Lung microvascular endothelial cell (primary cell): Measurements from ENCODE around the gene QRFP. TPM values are rescaled to one million over a fixed set of nuclear protein-coding genes. Genes with fewer than 3 reads are reported as not detected.

Source experiments
- DNase-seq, 2 donors: peaks; one replicate each; pipeline versions ENCODE4 v3.0.0 to v3.0.0-alpha.2; 2010; ENCODE audit warnings: low read depth in 2 of 2
- total RNA-seq: library from RNA; depleted of rRNA; stranded (reverse); fragments of >200 nt; gene quantifications from 2 replicates; pipeline ENCODE4 v1.2.1, GENCODE V29; 2014

The QRFP gene
- total RNA-seq, 1 donor from 2014 or later, result not detected

GRCh38 chr9:130933114-130934046 lies 36.8 kb upstream of the QRFP start:
- DNase-seq, result peak in 1 of 2 donors; percentile 19

DNA sequence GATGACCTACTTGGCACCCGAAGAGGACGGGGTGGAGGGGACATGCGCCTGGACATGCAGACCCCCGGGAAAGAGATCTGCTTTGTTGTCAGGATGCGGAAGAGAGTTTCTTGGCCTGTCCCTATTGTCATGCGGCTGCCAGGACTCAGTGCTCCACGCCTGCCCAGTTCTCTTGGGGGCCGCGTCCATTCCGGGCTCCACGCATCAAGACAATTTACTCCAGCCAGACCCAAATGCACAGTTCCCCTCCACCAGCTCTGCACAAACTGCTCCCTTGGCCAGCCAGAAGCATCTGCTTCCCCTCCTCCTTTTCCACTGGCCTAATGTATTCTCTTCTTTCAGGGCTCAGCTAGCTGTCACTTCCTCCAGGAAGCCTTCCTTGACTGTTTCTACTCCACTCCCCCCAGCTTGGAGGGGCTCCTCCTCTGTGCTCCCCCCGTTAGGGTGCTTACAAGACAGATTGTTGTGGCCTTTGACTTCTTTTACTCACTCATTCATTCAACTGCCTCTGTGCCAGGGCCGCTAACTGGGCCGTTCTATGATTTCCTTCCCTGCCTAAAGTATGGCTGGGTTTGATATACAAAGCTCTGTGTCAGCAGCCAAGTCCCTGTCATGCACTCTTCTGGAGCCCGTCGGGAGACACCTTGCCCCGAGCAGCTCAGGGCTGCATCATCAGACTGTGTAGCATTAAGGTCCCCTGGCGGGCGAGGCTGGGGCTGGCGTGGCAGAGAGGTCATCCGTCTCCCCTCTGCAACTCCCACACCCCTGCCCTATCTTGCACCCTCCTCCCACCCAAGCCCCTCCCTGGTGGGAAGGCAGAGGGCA lies 35.9 kb upstream of the QRFP start:
- no peak for DNase-seq

- no peak for DNase-seq
Observed at GRCh38 chr9:130931508-130932254, 35.1 kb upstream of the QRFP start.

DNA sequence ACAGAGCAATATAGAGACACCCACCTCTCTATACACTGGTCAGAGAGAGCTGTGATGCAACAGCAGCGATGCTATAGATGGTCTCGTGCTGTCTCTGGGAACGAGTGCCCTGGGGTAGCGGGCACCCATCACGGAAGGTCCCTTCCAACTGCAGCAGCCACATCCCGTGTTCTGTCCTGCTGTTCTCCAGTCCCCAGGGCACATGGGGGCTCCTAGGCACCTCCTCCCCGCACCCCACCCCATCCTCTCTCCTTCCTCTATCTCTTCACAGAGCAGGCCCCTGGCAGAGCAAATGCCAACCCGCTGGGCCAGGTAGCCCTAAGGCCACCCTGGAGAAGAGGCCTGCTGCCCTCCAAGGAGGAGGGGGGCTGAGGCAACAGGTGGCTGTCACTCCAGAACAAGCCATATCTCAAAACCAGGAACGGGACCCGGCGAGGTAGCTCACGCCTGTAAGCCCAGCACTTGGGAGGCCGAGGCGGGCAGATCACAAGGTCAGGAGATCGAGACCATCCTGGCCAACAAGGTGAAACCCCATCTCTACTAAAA lies 34.3 kb upstream of the QRFP start:
- DNase-seq, result no peak

DNA sequence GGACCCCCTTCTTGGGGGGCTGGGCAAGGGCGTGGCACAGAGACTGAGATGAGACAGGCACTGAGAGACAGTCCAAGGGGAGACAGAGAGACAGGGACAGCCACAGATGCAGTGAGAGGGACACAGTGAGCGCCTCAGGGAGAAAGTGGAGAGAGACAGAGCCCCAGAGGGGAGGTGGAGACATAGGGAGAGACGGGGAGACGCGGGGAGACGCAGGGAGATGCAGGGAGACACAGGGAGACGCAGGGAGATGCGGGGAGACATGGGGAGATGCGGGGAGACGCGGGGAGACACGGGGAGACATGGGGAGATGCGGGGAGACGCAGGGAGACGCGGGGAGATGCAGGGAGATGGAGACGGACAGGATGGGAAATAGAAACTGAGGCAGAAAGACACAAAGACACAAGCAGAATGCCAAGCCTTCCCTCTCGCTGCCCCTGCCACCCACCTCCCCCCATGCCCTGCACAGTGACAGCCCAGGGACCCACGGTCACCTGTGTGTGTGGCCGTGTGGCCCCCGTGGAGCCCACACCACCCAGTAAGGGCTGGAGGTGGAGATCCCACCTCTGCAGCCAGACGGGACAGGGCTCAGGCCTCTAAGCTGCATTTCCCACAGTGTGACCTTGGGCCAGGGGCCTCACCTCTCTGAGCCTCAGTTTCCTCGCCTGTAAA lies 33.7 kb upstream of the QRFP start:
- DNase-seq, result no peak

DNA sequence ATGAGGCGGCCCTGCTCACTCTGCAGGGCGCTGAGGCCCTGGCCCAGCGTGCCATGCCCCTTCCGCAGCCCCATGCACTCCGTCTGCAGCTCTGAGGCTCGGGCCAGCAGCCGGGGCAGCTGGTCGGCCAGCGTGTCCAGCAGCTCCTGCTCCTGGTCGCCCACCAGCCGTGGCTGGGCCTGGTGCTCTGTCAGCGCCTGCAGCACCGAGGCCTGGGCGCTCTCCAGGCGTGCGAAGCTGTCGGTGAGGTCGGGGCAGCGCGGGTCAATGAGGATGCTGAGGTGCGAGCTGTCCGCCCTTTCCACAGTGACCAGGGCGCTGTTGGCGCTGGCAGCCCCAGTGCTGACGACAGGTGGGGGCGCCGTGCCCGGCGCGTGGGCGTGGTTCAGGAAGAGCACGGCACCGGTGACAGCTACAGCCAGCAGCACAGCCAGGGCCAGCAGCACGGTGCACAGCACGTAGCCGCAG lies 33.0 kb upstream of the QRFP start:
- DNase-seq, result no peak

GRCh38 chr9:130927995-130928900 lies 31.6 kb upstream of the QRFP start:
- DNase-seq, result peak; percentile 31 to 48

- DNase-seq, result no peak
Observed at GRCh38 chr9:130927338-130927737, 30.7 kb upstream of the QRFP start.

- no peak for DNase-seq
Observed at GRCh38 chr9:130925050-130925678, 28.6 kb upstream of the QRFP start.

- DNase-seq, result no peak
Observed at GRCh38 chr9:130924448-130924788, 27.8 kb upstream of the QRFP start.

DNA sequence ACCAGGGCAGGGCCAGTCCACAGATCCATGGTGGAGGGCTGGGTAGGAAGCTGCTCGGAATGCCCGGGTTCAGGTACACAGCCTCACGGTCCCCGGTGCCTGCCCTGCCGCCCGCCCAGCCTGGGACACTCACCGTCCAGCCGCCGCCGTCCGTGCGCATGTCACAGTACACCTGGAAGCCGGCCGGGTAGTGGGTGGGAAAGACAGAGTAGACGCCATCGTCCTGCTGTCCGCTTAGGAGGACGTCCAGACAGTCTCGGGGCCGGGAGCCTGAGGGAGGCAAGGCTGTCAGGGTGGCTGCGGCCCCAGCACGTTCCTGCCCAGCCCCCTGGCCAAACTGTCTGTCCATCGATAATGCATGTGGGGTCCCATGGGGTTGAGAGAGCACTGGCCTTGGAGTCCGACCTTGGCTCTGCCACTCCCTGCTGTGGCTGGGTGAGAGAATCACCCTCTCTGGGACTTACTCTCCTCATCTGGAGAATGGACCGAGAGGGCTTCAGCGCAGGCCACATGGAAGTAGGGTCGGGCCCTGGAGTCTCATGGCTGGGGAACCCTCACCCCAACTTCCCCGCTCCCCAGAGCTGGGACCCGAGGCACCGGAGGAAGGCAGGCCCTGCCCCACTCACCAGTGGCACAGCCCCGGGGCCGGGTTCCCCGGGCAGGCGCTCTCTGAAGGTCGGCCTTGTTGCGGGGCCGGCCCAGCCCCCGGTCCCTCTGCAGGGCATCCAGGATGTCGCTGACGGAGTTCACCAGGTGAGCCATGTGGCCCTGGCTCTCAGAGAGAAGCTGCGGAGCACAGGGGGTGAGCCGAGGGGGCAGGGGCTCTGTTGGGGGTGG lies 27.2 kb upstream of the QRFP start:
- no peak for DNase-seq

DNA sequence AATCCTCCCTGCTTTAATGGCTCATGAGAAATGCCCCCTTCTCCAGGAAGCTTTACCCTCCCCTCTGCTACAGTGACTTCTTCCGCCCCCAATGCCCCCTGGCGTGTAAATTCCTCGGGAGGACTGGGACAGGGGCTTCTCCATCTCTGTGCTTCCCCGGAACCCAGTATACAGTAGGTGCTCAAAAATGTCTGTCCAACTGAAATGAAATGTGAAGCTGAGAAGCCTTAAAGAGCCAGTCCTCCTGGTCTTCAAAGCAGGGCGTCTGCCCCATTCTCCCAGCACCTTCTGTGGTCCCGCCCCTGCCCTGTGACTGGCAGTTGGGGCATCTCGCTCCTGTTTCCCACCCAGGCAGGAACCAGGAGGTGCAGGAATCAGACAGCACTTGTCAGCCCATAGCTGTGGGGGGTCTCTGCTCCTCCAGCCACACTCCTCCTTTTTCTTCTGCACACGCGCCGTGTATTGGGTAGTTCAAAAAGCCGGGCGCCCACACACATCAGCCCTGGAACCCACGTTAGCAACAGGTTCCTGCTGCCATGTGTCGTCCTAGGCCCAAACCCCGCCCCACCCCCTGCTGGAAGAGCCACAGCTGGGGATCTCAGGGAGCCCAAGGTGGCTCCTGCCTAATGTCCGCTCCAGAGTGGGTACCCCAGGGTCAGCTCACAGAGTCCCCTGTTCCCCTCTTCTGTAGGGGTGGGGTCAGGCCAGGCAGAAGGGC lies 26.4 kb upstream of the QRFP start:
- no peak for DNase-seq

DNA sequence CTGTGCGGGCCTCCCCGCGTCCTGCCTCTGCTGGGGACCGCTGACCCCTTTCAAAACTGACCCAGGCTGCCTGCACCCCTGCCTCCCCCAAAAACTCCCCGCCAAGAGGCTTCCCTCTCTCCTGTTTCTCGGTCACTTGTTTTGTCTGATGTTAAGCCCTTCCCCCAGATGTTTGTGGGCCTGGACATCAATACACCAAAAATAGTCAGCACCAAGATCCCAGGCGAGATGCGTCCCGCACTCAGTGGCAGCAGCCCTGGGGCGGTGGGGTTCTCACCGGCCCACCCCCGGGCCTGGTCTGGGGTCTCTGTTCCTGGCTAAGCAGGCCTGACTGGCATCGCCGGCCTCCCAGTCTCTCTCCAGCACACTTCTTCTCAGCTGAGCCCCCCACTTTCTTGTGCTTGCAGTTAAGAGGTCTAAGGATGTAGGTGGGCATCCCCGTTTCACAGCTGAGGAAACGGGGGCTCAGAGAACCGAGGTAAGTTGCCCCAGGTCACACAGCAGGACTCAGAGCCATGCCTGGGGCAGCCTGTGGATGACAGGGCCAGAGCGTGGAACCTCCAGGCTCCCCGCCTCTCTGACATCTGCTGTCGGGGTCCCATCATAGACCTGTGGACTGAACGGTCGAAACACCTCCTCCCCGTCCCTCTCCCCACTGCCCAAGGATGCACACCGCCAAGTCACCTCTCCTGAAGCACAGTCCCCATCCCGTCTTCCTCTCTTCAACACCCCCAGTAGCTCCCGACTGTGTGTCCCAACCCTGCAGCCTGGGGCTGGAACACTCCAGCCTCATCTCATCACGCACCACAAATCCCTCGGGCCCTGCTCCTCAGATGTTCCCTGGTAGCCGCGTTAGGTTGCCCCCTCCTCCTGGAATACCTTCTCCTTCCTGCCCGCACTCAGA lies 25.6 kb upstream of the QRFP start:
- DNase-seq, result no peak

DNA sequence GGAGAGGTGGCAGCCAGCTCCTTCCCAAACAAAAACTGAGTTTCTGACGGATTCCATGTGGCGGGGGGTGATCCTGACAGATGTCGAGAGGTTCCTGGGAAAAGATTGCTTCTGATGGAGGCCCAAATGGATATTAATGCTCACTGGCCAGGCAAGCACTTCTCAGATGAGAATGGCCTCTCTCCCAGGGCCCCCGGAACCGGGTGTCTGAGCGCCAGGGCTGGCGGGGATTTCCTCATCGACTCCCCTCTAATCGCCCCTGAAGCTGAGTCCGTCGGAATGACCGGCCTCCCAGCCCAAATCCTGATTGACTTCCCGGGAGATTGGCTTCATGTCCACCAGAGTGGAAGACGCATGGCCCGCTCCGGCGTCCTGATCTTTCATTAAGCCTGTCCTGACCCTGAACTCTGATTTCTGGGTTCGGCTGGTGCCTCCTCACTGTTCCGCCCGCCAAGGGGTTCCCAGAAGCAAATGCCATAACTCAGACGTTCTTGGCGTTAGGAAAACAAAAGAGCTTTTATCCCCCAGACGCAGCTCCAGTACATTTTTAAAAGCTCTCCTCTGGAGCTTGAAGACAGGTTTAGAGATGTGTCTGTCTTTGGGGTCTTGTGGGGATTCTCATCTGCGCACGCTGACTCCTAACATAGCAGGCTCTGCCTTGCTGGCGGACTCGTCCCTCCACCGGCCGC lies 24.8 kb upstream of the QRFP start:
- DNase-seq, result no peak

DNA sequence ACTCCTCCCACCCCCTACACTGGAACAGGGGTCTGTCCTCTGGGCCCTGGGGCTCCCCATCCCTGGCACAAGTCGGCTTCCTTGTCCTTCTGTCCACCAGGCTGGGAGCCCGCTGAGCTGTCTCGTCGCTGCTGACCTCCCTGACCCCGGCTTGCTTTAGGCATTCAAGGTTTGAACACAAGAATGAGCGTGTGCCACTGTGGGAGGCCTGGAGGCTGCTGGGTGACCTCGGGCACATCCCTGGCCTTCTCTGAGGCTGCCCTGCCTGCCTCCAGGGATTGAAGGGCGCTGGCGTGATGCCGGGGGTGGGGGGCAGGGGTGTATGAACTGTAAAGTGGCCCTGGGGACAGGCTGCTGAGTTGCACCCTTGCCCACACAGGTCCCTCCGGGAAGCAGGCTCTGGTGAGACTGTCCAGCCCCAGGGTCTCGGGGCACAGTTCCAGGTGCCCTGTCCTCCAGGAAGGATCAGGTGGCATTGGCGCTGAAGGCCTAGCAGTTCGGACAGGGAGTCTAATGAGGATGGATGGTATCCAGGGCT lies 24.2 kb upstream of the QRFP start:
- no peak for DNase-seq

DNA sequence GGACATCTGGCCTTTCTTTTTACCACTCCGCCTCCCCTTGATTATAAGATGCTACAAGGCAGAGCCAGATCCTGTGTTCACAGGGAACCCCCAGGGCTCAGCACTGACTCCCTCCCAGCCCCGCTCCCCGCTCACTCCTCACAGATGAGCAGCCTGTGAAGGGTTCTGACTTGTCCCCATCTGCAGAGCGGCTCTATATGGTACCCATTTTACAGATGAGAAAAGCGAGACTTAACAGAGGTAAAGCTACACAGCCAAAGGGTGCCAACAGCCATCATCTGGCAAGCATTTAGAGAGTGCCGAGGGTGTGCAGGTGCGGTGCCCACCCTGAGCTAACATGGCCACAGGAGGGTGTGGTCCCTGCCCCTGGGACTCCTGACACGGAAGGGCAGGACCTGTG lies 23.6 kb upstream of the QRFP start:
- DNase-seq, result no peak
